Smooth muscle cell (in vitro differentiated cells): ENCODE measurements around the gene MYO3B. TPM values are rescaled to one million over a fixed set of nuclear protein-coding genes. Genes with fewer than 3 reads are reported as not detected.

ENCODE experiments used
- DNase-seq: peaks from one replicate; lab custom pipeline; 2025; ENCODE audit not compliant: unreplicated experiment; lab: John Stamatoyannopoulos, UW
- H2AFZ ChIP-seq: fragments of 200-600 bp; sonication (generic); 2 replicates; pipeline ENCODE4 v1.6.0; 2016; ENCODE audit warnings: antibody characterized with exemption, low read depth, mild to moderate bottlenecking
- H3F3A ChIP-seq: fragments of 200-600 bp; sonication (generic); 2 replicates; pipeline ENCODE4 v1.6.0; 2017; ENCODE audit warnings: antibody characterized with exemption, low read depth
- H3K27ac ChIP-seq: fragments of 200-600 bp; sonication (generic); 2 replicates; pipeline ENCODE4 v1.5.1; 2016; ENCODE audit warnings: low read depth, mild to moderate bottlenecking
- H3K27me3 ChIP-seq: fragments of 200-600 bp; sonication (generic); 2 replicates; pipeline ENCODE4 v1.6.1; 2016; ENCODE audit warnings: low read depth, mild to moderate bottlenecking
- H3K36me3 ChIP-seq: fragments of 200-600 bp; sonication (generic); 2 replicates; pipeline ENCODE4 v1.5.1; 2016; ENCODE audit warnings: low read depth
- H3K4me1 ChIP-seq: fragments of 200-600 bp; sonication (generic); 2 replicates; pipeline ENCODE4 v1.5.1; 2016; ENCODE audit warnings: low read depth
- H3K4me2 ChIP-seq: fragments of 200-600 bp; sonication (generic); 2 replicates; pipeline ENCODE4 v1.6.0; 2016; ENCODE audit warnings: mild to moderate bottlenecking
- H3K4me3 ChIP-seq: fragments of 200-600 bp; sonication (generic); 2 replicates; pipeline ENCODE4 v1.5.1; 2016; ENCODE audit warnings: mild to moderate bottlenecking
- H3K79me2 ChIP-seq: fragments of 200-600 bp; sonication (generic); 2 replicates; pipeline ENCODE4 v1.6.0; 2016; ENCODE audit warnings: low read depth, mild to moderate bottlenecking
- H3K9ac ChIP-seq: fragments of 200-600 bp; sonication (generic); 2 replicates; pipeline ENCODE4 v1.6.0; 2016; ENCODE audit warnings: low read depth
- H3K9me3 ChIP-seq: fragments of 200-600 bp; sonication (generic); replicated peaks from 2 replicates; pipeline ENCODE4 v1.5.1; 2016; ENCODE audit warnings: low read depth
- H4K20me1 ChIP-seq: fragments of 200-600 bp; sonication (generic); 2 replicates; pipeline ENCODE4 v1.6.0; 2016; ENCODE audit warnings: low read depth
- CTCF ChIP-seq: fragments of 200-600 bp; sonication (generic); IDR thresholded peaks from 2 replicates; pipeline ENCODE4 v1.5.1; 2017; ENCODE audit warnings: borderline replicate concordance, mild to moderate bottlenecking, antibody characterized with exemption; ENCODE audit not compliant: insufficient read depth, poor library complexity, severe bottlenecking
- WGBS: methylation state at CpG from one replicate; pipeline ENCODE4 v1.1.7; 2016; ENCODE audit warnings: low lambda C conversion rate; 5-methylcytosine and 5-hydroxymethylcytosine counted together
- polyA plus RNA-seq: library from polyadenylated mRNA; unstranded; fragments of >200 nt; fragmentation: Nextera tagmentation; extraction: Ambion mirVana; gene quantifications from 2 replicates; pipeline ENCODE4 v1.2.1, GENCODE V29; 2016
- total RNA-seq: library from RNA; depleted of rRNA; stranded (reverse); fragments of >200 nt; gene quantifications from 2 replicates; pipeline ENCODE4 v1.2.3, GENCODE V29; 2014

Gene MYO3B
- total and polyA plus RNA-seq, 2 experiments from 2014 or later = 0.47 to 3.1 TPM

GRCh38 chr2:170166735-170167134 lies 11.2 kb upstream of the MYO3B start:
- Histone ChIP-seq H3K9me3 (no peaks in the 10 kb centered on the region), H4K20me1 (no peaks in the 10 kb centered on the region), H3K4me1 (peaks cover 7% of the 10 kb centered on the region), H3F3A (no peaks in the 10 kb centered on the region), H3K79me2 (no peaks in the 10 kb centered on the region), H3K27ac (no peak overlapping the region), H3K36me3 (no peaks in the 10 kb centered on the region), H2AFZ (no peak overlapping the region), H3K27me3 (no peaks in the 10 kb centered on the region), H3K9ac (no peak overlapping the region), H3K4me3 (no peak overlapping the region), H3K4me2 (no peak overlapping the region)
- WGBS = 97% methylated on average over 1 of the region's 1 CpG
- TF ChIP-seq CTCF = no peak
- no peak for DNase-seq

GRCh38 chr2:170170281-170171040 lies 7.5 kb upstream of the MYO3B start:
- TF ChIP-seq CTCF = no peak
- H3K4me1 ChIP-seq = peaks cover 7% of the 10 kb centered on the region
- no peaks in the 10 kb centered on the region for H4K20me1 ChIP-seq
- H3F3A ChIP-seq = no peaks in the 10 kb centered on the region
- no peaks in the 10 kb centered on the region for H3K9me3 ChIP-seq
- H3K27me3 ChIP-seq = no peaks in the 10 kb centered on the region
- H3K79me2 ChIP-seq = no peaks in the 10 kb centered on the region
- no peaks in the 10 kb centered on the region for H3K36me3 ChIP-seq
- H3K9ac ChIP-seq = no peak overlapping the region
- peak overlapping the region; percentile 6 for H3K4me2 ChIP-seq
- WGBS = 32% methylated on average over 5 of the region's 5 CpGs
- DNase-seq = no peak
- no peak overlapping the region for H3K27ac ChIP-seq
- no peak overlapping the region for H3K4me3 ChIP-seq
- H2AFZ ChIP-seq = peak overlapping the region; percentile 52

DNA sequence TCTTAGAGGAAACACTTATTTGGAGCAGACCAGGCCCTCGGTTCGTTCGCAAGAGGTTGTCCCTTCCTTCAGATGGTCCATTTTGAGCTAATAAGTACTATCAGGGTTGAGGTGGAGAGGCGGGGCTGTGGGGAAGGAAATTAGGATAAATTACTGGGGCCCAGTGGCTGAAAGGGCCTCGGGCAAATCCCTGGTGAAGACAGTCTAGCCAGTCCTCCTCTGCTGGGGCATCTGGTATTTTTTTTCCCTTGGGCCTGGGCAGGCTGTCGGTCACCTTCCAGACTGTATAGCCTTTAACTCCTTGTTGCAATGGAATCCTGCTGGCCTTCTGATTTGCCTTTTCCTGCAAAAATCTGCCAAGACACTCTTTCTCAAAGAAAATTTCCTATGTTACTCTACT lies 1.7 kb upstream of the MYO3B start:
- H3F3A ChIP-seq = peaks cover 13% of the 10 kb centered on the region
- 13% methylated on average over 6 of the region's 6 CpGs for WGBS

More for the DNA sequence above, 1.7 kb upstream of the MYO3B start:
- H3K79me2 ChIP-seq = no peaks in the 10 kb centered on the region
- H4K20me1 ChIP-seq = no peaks in the 10 kb centered on the region
- peak overlapping the region; percentile 88 for H2AFZ ChIP-seq
- no peaks in the 10 kb centered on the region for H3K9me3 ChIP-seq
- DNase-seq = no peak
- H3K27me3 ChIP-seq = no peaks in the 10 kb centered on the region
- H3K4me2 ChIP-seq = peak overlapping the region; percentile 53
- H3K4me3 ChIP-seq = no peak overlapping the region
- TF ChIP-seq CTCF = no peak
- H3K36me3 ChIP-seq = no peaks in the 10 kb centered on the region
- H3K9ac ChIP-seq = no peak overlapping the region
- peaks cover 14% of the 10 kb centered on the region for H3K4me1 ChIP-seq
- H3K27ac ChIP-seq = no peak overlapping the region
